GM12801 (cell line): Measurements from ENCODE around the gene SLC22A31.

Source experiments
- TF ChIP-seq, protein P1 (sequence below): IDR thresholded peaks from one replicate; pipeline ENCODE4 v1.5.1; 2011; ENCODE audit warnings: control low read depth; ENCODE audit not compliant: insufficient read length; ENCODE audit errors: extremely low read depth

The SLC22A31 gene

DNA sequence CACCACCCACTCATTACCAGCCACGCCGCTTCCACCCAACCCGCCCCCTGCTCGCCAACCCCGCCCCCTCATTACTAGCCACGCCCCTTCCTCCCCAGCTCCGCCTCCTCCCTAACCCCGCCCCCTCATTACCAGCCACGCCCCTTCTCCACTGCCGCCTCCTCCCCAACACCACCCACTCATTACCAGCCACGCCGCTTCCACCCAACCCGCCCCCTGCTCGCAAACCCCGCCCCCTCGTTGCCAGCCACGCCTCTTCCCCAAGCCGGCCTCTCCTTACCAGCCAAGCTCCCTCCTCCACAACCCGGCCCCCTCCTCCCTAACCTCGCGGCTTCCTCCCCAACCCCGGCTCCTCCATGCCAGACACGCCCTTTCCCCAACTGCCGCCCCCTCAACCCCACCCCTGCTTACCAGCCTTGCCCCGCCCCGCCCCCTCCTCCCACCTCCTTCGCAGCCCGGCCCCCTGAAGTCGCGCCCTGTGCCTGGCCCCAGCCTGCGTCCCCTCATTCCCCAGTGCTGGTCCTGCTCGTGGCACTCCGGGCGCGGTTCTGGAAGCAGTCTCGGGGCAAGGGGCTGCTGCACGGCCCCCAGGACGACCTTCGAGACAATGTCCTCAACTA lies 7.3 kb downstream of the SLC22A31 start:
- TF ChIP-seq, protein P1, sequence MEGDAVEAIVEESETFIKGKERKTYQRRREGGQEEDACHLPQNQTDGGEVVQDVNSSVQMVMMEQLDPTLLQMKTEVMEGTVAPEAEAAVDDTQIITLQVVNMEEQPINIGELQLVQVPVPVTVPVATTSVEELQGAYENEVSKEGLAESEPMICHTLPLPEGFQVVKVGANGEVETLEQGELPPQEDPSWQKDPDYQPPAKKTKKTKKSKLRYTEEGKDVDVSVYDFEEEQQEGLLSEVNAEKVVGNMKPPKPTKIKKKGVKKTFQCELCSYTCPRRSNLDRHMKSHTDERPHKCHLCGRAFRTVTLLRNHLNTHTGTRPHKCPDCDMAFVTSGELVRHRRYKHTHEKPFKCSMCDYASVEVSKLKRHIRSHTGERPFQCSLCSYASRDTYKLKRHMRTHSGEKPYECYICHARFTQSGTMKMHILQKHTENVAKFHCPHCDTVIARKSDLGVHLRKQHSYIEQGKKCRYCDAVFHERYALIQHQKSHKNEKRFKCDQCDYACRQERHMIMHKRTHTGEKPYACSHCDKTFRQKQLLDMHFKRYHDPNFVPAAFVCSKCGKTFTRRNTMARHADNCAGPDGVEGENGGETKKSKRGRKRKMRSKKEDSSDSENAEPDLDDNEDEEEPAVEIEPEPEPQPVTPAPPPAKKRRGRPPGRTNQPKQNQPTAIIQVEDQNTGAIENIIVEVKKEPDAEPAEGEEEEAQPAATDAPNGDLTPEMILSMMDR = no peak

DNA sequence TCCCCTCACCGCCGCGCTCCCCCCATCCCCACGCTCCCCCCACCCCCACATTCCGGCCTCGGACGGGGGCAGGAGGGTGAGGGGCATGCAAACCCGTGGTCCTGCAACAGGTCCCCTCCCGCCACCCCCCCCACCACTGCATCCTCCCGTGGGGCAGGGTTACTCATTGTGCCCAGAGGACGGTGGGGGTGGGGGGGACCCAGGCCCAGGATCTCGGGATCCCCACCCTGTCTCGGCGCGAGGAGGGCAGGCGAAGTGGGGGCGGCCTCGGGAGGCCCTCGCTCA lies 8.5 kb downstream of the SLC22A31 start:
- TF ChIP-seq, protein P1 = no peak

DNA sequence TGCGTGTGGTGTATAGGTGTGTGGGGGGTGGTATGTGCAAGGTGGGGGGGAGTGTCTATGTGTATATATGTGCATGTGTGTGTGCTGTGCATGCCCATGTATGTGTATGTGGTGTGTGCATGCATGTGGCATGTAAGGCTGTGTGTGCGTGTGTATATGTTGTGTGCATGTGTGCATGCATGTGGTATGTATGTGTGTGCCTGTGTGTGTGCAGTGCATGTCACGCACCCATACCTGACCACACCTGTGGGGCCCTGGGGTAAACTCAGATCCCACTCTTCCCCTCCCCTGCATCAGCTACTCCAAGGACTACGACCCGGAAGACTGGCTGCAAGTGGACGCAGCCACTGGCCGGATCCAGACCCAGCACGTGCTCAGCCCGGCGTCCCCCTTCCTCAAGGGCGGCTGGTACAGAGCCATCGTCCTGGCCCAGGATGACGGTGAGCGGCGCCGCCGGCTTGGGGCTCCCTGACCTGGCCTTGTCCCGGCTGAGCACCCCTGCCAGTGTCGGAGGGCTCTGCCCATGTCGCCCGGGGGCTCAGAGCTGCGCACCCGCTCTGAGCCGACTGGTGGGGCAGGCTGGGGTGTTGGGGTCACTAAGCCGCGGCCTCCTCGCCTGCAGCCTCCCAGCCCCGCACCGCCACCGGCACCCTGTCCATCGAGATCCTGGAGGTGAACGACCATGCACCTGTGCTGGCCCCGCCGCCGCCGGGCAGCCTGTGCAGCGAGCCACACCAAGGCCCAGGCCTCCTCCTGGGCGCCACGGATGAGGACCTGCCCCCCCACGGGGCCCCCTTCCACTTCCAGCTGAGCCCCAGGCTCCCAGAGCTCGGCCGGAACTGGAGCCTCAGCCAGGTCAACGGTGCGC lies 9.1 kb downstream of the SLC22A31 start:
- TF ChIP-seq, protein P1 = no peak

DNA sequence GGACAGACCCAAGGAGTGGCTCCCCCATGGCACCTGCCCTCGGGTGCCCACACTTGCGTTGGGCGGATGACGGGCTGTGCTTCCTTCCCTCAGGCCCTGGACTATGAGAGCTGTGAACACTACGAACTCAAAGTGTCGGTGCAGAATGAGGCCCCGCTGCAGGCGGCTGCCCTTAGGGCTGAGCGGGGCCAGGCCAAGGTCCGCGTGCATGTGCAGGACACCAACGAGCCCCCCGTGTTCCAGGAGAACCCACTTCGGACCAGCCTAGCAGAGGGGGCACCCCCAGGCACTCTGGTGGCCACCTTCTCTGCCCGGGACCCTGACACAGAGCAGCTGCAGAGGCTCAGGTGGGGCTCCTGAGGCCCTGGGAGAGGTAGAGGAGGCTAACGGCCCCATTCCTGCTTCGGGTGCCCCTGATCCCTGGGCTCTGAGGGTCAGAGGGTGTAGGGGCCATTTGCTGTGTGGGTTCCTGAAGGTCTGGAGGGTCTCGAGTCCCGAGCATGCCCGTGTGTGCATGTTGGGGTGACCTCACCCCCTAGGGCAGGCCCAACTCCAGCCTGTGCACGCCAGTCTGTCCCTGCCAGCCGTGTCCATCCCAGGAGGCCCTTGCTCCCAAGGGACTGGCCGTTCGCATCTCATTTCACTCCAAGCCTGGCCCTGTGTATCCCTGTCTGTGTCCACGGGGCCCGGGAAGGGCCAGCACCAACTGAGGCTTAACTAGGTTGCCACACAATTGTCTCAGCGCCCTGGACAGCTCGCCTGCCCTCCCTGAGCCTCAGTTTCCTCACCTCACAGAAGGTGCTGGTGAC lies 10.0 kb downstream of the SLC22A31 start:
- TF ChIP-seq, protein P1 = no peak

DNA sequence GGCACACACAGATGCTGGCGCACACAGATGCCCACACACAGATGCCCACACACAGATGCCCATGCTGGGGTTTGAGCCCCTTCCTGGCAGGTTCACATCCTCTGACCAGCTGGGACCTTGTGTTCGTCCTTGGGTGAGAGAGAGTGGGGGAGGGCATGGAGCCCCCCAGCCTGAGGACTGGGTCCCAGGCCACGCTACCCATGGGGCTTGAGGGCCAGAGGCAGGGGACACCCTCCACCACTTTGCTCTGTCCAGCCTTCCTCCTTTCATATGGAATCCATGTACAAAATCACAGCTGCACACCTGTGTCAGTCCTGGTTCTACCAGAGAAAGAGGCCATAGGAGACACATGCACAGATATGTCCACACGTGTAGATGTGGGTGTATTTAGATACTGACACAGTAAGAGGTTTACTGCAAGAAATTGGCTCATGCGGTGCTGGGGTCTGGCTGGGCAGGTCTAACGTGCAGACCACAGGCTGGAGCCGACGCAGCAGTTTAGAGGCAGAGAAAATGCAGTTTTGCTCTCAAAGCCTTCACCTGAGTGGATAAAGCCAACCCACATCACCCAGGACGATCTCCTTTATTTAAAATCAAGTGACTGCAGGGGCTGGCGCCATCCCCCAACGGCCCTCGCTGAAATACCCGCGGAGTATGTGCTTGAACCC lies 10.8 kb downstream of the SLC22A31 start:
- TF ChIP-seq, protein P1 = no peak

DNA sequence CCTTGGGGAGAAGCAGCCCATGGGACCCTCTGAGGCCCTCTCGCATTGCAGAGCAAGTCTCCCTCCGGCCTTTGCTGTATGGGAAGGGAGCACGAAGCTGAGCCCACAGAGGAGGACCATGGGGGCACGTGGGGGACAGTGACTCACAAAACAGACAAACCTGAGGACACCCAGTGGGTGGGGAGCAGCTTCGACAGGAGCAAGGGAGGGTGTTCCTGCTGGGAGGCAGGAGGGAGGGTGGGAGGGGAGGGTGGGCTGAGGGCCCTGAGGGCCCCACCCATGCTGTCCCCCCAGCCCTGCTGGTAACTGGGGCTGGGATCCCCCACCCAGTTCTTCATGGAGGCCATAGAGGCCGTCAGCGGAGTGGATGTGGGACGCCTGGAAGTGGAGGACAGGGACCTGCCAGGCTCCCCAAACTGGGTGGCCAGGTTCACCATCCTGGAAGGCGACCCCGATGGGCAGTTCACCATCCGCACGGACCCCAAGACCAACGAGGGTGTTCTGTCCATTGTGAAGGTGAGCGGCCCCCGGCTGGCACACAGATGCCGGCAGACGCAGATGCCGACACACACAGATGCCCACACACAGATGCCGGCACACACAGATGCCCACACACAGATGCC lies 12.5 kb downstream of the SLC22A31 start:
- TF ChIP-seq, protein P1 = no peak
